OCI-LY3 (cell line): ENCODE data around the gene DPM1.

Experiments used
- EZH2phosphoT487 ChIP-seq: fragments of 200-600 bp; shearing (Covaris generic); IDR thresholded peaks from 2 replicates; pipeline ENCODE4 v1.6.1; 2018; ENCODE audit warnings: antibody characterized with exemption, mixed run types, low read depth
- TF ChIP-seq, protein P1 (sequence below): fragments of 200-600, 300-600 bp; sonication (generic); IDR thresholded peaks from 2 replicates; pipeline ENCODE4 v1.5.1; 2014; ENCODE audit warnings: antibody characterized with exemption, low read length, low read depth

DNA sequence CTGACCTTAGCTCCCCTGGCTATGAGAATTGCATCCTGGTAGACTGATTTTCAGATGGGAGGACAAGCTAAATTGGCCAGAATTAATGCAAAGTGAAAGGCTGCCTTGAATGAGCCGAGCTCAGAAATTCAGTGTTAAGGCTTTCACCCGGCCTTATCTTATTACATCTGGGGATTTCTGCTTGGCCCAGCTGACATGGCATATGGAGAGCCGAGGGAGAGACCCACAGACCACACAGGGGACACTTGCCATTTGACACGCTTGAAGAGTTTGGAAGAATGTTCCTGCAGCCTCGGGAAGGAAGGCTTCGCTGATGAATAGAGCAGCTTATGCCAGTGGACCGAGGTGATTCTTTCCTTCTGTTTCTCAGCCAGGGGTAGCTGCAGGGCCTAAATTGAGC is 9.3 kb upstream of the DPM1 start:
- TF ChIP-seq, protein P1, sequence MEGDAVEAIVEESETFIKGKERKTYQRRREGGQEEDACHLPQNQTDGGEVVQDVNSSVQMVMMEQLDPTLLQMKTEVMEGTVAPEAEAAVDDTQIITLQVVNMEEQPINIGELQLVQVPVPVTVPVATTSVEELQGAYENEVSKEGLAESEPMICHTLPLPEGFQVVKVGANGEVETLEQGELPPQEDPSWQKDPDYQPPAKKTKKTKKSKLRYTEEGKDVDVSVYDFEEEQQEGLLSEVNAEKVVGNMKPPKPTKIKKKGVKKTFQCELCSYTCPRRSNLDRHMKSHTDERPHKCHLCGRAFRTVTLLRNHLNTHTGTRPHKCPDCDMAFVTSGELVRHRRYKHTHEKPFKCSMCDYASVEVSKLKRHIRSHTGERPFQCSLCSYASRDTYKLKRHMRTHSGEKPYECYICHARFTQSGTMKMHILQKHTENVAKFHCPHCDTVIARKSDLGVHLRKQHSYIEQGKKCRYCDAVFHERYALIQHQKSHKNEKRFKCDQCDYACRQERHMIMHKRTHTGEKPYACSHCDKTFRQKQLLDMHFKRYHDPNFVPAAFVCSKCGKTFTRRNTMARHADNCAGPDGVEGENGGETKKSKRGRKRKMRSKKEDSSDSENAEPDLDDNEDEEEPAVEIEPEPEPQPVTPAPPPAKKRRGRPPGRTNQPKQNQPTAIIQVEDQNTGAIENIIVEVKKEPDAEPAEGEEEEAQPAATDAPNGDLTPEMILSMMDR, result no peak
- TF ChIP-seq EZH2phosphoT487, result no peak
